ENCODE measurements around the gene IGF2.

- TF ChIP-seq, protein P1, sequence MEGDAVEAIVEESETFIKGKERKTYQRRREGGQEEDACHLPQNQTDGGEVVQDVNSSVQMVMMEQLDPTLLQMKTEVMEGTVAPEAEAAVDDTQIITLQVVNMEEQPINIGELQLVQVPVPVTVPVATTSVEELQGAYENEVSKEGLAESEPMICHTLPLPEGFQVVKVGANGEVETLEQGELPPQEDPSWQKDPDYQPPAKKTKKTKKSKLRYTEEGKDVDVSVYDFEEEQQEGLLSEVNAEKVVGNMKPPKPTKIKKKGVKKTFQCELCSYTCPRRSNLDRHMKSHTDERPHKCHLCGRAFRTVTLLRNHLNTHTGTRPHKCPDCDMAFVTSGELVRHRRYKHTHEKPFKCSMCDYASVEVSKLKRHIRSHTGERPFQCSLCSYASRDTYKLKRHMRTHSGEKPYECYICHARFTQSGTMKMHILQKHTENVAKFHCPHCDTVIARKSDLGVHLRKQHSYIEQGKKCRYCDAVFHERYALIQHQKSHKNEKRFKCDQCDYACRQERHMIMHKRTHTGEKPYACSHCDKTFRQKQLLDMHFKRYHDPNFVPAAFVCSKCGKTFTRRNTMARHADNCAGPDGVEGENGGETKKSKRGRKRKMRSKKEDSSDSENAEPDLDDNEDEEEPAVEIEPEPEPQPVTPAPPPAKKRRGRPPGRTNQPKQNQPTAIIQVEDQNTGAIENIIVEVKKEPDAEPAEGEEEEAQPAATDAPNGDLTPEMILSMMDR (IDR thresholded peaks at IDR 0.05), result no peak
- no peak for TF ChIP-seq POLR2A (IDR thresholded peaks at IDR 0.05)
- no peak for TF ChIP-seq POLR2AphosphoS5 (IDR thresholded peaks at IDR 0.05)
- TF ChIP-seq EP300 (IDR thresholded peaks at IDR 0.05), result no peak
Measured at GRCh38 chr11:2164861-2165555, 25.8 kb upstream of the IGF2 start.
